Brain microvascular endothelial cell (primary cell): ENCODE measurements around the gene SLC9A1.

Experiments used
- DNase-seq: peaks from one replicate; pipeline ENCODE4 v3.0.0-alpha.2; 2020
- H3K27ac ChIP-seq: fragments of 250-450 bp; sonication (Bioruptor Pico); 2 replicates; pipeline ENCODE4 v1.5.1; 2020; ENCODE audit warnings: mild to moderate bottlenecking, moderate library complexity
- H3K27me3 ChIP-seq: fragments of 250-450 bp; sonication (Bioruptor Pico); replicated peaks from 2 replicates; pipeline ENCODE4 v1.5.1; 2020; ENCODE audit warnings: mild to moderate bottlenecking
- H3K36me3 ChIP-seq: fragments of 250-450 bp; sonication (Bioruptor Pico); replicated peaks from 2 replicates; pipeline ENCODE4 v1.5.1; 2020; ENCODE audit warnings: mild to moderate bottlenecking
- H3K4me3 ChIP-seq: 2 replicates; pipeline ENCODE4 v1.5.1; 2011; ENCODE audit warnings: low read depth, mild to moderate bottlenecking, control low read depth, low read length, moderate library complexity
- CTCF ChIP-seq: IDR thresholded peaks from 2 replicates; pipeline ENCODE4 v1.5.1; 2011; ENCODE audit warnings: low read depth, mild to moderate bottlenecking, moderate library complexity, low read length, control low read depth, inconsistent platforms; ENCODE audit errors: missing control alignments
- in situ Hi-C: cut with HindIII; loops from 2 replicates; pipeline ENCODE4 v1.10.0; 2017; ENCODE audit warnings: low sequenced_read_pairs, low pct_ligation_motif_present

Gene SLC9A1

GRCh38 chr1:27060891-27061290 lies 94.0 kb downstream of the SLC9A1 start:
- no peak overlapping the region for H3K4me3 ChIP-seq
- no peaks in the 10 kb centered on the region for H3K27me3 ChIP-seq
- in situ Hi-C loops, result loop anchor here (25.0 kb wide), 1 partner anchor 99 kb away; the partner anchor contains the start of gene KDF1
- DNase-seq, result no peak
- H3K27ac ChIP-seq, result no peak overlapping the region
- H3K36me3 ChIP-seq, result no peaks in the 10 kb centered on the region
- no peak for TF ChIP-seq CTCF

GRCh38 chr1:27058966-27059669 lies 95.8 kb downstream of the SLC9A1 start:
- in situ Hi-C loops, result loop anchor here (25.0 kb wide), 1 partner anchor 97 kb away; the partner anchor contains the start of gene KDF1
- DNase-seq, result no peak
- Histone ChIP-seq H3K4me3 (no peak overlapping the region), H3K36me3 (no peaks in the 10 kb centered on the region), H3K27me3 (no peaks in the 10 kb centered on the region), H3K27ac (no peak overlapping the region)
- TF ChIP-seq CTCF, result no peak

- H3K4me3 ChIP-seq, result no peak overlapping the region
- H3K27ac ChIP-seq, result no peak overlapping the region
- TF ChIP-seq CTCF, result no peak
- in situ Hi-C loops, result loop anchor here (25.0 kb wide), 1 partner anchor 96 kb away; the partner anchor contains the start of gene KDF1
- DNase-seq, result no peak
- no peaks in the 10 kb centered on the region for H3K36me3 ChIP-seq
- no peaks in the 10 kb centered on the region for H3K27me3 ChIP-seq
These were observed 96.9 kb downstream of the SLC9A1 start for GRCh38 chr1:27057801-27058625.

GRCh38 chr1:27057389-27057788 lies 97.5 kb downstream of the SLC9A1 start:
- Histone ChIP-seq H3K27me3 (no peaks in the 10 kb centered on the region), H3K4me3 (no peak overlapping the region), H3K36me3 (no peaks in the 10 kb centered on the region), H3K27ac (no peak overlapping the region)
- in situ Hi-C loops, result loop anchor here (25.0 kb wide), 1 partner anchor 95 kb away; the partner anchor contains the start of gene KDF1
- DNase-seq, result no peak
- no peak for TF ChIP-seq CTCF

- H3K4me3 ChIP-seq, result no peak overlapping the region
- TF ChIP-seq CTCF, result no peak
- no peak for DNase-seq
- H3K27me3 ChIP-seq, result no peaks in the 10 kb centered on the region
- no peak overlapping the region for H3K27ac ChIP-seq
- no peaks in the 10 kb centered on the region for H3K36me3 ChIP-seq
- in situ Hi-C loops, result loop anchor here (25.0 kb wide), 1 partner anchor 92 kb away; the partner anchor contains the start of gene KDF1
These were observed 100.8 kb downstream of the SLC9A1 start for GRCh38 chr1:27053977-27054753.
